Measurements from ENCODE around the gene HIF3A. TPM values are rescaled to one million over a fixed set of nuclear protein-coding genes. Genes with fewer than 3 reads are reported as not detected.
A peak's percentile ranks its signal among the peaks of the same experiment; 100 is the strongest.

Gene HIF3A
- total RNA-seq, 1 experiment from 2014 or later, result not detected

DNA sequence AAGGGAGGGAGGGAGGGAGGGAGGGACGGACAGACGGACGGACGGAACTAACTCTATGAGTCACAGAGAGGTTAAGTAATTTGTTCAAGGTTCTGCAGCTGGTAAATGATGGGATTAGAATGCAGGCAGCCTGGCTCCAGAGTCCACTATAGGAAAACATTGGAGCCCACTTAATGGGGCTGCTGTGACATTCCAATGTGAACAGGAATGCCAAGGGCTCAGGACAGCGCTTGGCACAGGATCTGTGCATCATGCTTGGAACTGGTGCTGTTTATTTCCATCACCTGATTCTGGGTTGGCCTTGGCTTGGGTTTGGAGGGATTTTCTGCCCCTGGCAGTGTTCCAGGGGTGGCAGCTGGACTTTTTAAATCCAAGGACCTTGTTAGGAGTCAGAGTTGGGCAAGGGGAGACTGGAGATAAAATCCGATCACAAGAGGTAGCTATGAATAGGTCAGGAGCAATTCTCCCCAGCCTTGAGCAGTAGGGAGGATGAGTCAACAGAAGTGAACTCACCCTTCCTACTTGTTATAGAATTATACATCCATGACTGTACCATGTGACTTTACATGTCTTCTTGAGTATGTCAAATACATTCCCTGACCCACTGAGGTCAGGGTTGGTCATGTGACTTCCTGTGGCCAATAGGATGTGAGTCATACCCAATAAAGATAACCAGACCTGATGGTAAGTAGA, 7.8 kb upstream of the HIF3A start:
- 0 out of 2 replicates have a peak overlapping the region, but pooled peaks have one; percentile 26 for H2AFZ ChIP-seq
- POLR2A ChIA-PET (ENCODE audit: unreplicated experiment), result no interaction called here
- peaks cover 12% of the 10 kb centered on the region; the same call in 1 of the 2 replicates for H3K4me1 ChIP-seq (replicated peaks; ENCODE audit: insufficient read depth)
- H3K36me3 ChIP-seq (ENCODE audit: low read depth), result no peaks in the 10 kb centered on the region
- peak overlapping the region; percentile 69 for H3K27ac ChIP-seq
- peaks cover 16% of the 10 kb centered on the region for H3F3A ChIP-seq (ENCODE audit: insufficient read depth, low read depth)
- H3K79me2 ChIP-seq (ENCODE audit: low read depth), result no peaks in the 10 kb centered on the region
- H3K4me3 ChIP-seq, result peak overlapping the region; percentile 27; the same call in 1 of the 2 replicates
- no TSS peak for BruUV-seq (replicated peaks)
- H3K9me2 ChIP-seq (ENCODE audit: insufficient read depth), result no peaks in the 10 kb centered on the region
- peaks cover 7% of the 10 kb centered on the region; the same call in 1 of the 2 replicates for H3K9me3 ChIP-seq (ENCODE audit: insufficient read depth, low read depth)
- peaks cover 11% of the 10 kb centered on the region; the same call in 1 of the 2 replicates for H3K27me3 ChIP-seq (ENCODE audit: insufficient read depth, low read depth)
- H4K20me1 ChIP-seq (ENCODE audit: insufficient read depth), result no peaks in the 10 kb centered on the region
- H3K4me2 ChIP-seq, result peak overlapping the region; percentile 72
- TF ChIP-seq EZH2 (IDR thresholded peaks at IDR 0.05; ENCODE audit: low read depth), result no peak
- TF ChIP-seq, protein P1, sequence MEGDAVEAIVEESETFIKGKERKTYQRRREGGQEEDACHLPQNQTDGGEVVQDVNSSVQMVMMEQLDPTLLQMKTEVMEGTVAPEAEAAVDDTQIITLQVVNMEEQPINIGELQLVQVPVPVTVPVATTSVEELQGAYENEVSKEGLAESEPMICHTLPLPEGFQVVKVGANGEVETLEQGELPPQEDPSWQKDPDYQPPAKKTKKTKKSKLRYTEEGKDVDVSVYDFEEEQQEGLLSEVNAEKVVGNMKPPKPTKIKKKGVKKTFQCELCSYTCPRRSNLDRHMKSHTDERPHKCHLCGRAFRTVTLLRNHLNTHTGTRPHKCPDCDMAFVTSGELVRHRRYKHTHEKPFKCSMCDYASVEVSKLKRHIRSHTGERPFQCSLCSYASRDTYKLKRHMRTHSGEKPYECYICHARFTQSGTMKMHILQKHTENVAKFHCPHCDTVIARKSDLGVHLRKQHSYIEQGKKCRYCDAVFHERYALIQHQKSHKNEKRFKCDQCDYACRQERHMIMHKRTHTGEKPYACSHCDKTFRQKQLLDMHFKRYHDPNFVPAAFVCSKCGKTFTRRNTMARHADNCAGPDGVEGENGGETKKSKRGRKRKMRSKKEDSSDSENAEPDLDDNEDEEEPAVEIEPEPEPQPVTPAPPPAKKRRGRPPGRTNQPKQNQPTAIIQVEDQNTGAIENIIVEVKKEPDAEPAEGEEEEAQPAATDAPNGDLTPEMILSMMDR (conservative IDR thresholded peaks at IDR 0.05), result no peak
- DNase-seq, result peak in 1 of 2 experiments; percentile 93
- intact Hi-C loops (cut with micrococcal nuclease; ENCODE audit: unreplicated experiment), result no loop called here
- CTCF ChIA-PET, result interaction anchor here (1.0 kb wide), 1 partner anchor 8 kb away, joined by 6 read pairs; no protein-coding TSS in a partner anchor

DNA sequence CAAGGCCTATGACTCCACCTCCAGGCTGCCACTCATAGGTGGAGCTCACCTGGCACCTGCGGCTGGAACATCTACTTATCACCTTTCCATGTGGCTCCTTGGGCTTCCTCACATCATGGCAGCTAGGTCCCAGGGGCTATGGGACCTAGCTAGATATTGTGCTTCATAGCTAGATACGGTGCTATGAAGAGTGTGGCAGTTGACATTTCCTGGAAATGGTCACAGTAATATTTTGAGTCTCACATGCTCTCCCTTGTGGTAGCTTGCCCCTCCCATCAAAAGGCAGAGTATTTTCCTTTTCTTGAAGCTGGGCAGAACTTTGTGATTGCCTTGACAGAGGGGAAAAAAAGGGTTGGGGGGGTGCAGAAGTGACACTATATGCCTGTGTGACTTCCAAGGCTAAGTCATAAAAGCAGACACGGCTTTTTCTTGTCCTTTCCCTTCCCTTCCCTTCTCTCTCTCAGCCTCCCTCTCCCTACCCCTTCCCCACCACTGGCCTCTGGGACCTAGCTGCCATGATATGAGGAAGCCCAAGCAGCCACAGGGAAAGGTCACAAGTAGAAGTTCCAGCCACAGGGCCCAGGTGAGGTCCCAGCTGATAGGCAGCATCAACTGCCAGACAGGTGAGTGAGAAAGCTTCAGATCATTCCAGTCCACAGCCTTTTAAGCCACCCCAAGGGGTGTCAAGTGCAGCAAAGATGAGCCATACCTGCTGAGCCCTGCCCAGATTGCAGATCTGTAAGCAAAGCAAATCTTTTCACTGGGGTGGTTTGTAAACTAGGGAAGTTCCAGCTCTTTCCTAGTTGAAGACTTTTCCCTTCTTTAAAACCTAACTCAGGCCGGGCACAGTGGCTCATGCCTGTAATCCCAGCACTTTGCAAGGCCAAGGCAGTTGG, 6.9 kb upstream of the HIF3A start:
- Histone ChIP-seq H3K4me2 (peak overlapping the region; percentile 72), H3K27me3 (ENCODE audit: insufficient read depth, low read depth) (peaks cover 17% of the 10 kb centered on the region; the same call in 1 of the 2 replicates), H3K4me3 (no peak overlapping the region), H3K79me2 (ENCODE audit: low read depth) (no peaks in the 10 kb centered on the region), H2AFZ (no peak overlapping the region), H3K9me2 (ENCODE audit: insufficient read depth) (no peaks in the 10 kb centered on the region), H3K4me1 (replicated peaks; ENCODE audit: insufficient read depth) (peaks cover 12% of the 10 kb centered on the region; the same call in 1 of the 2 replicates), H3K9me3 (ENCODE audit: insufficient read depth, low read depth) (peaks cover 7% of the 10 kb centered on the region; the same call in 1 of the 2 replicates), H3F3A (ENCODE audit: insufficient read depth, low read depth) (peaks cover 22% of the 10 kb centered on the region), H3K27ac (0 out of 2 replicates have a peak overlapping the region, but pooled peaks have one; percentile 8), H4K20me1 (ENCODE audit: insufficient read depth) (no peaks in the 10 kb centered on the region), H3K36me3 (ENCODE audit: low read depth) (no peaks in the 10 kb centered on the region)
- BruUV-seq (replicated peaks), result no TSS peak
- no peak for DNase-seq
- POLR2A ChIA-PET (ENCODE audit: unreplicated experiment), result no interaction called here
- CTCF ChIA-PET, result interaction anchor here (0.6 to 1.0 kb wide), 3 partner anchors 9 to 105 kb away, joined by 3 to 6 read pairs (median 6); no protein-coding TSS in a partner anchor
- TF ChIP-seq EZH2 (IDR thresholded peaks at IDR 0.05; ENCODE audit: low read depth), result no peak
- TF ChIP-seq, protein P1 (conservative IDR thresholded peaks at IDR 0.05), result no peak
- intact Hi-C loops (cut with micrococcal nuclease; ENCODE audit: unreplicated experiment), result no loop called here

DNA sequence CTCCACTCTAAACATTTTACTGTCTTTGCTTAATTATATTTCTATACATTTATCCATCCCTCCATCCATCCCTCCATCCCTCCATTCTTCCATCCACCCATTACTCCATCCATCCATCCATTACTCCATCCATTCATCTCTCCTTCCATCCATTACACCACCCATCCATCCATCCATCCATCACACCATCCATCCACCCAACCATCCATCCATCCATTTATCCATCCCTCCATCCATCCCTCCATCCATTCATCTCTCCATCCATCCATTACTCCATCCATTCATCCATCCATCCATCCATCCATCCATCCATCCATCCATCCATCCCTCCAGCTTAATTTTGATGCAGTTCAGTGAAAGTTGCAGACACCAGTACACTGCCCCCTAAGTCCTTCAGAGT, 5.0 kb upstream of the HIF3A start:
- no peak overlapping the region for H3K4me2 ChIP-seq
- H3K9me2 ChIP-seq (ENCODE audit: insufficient read depth), result no peaks in the 10 kb centered on the region
- peaks cover 22% of the 10 kb centered on the region for H3F3A ChIP-seq (ENCODE audit: insufficient read depth, low read depth)
- no peak overlapping the region for H3K4me3 ChIP-seq
- no peaks in the 10 kb centered on the region for H3K36me3 ChIP-seq (ENCODE audit: low read depth)
- H2AFZ ChIP-seq, result no peak overlapping the region
- H3K4me1 ChIP-seq (replicated peaks; ENCODE audit: insufficient read depth), result peaks cover 12% of the 10 kb centered on the region; the same call in 1 of the 2 replicates
- TF ChIP-seq EZH2 (IDR thresholded peaks at IDR 0.05; ENCODE audit: low read depth), result no peak
- TF ChIP-seq, protein P1 (conservative IDR thresholded peaks at IDR 0.05), result no peak
- H3K27me3 ChIP-seq (ENCODE audit: insufficient read depth, low read depth), result peaks cover 17% of the 10 kb centered on the region; the same call in 1 of the 2 replicates
- no peaks in the 10 kb centered on the region for H4K20me1 ChIP-seq (ENCODE audit: insufficient read depth)
- intact Hi-C loops (cut with micrococcal nuclease; ENCODE audit: unreplicated experiment), result no loop called here
- BruUV-seq (replicated peaks), result no TSS peak
- H3K27ac ChIP-seq, result no peak overlapping the region
- DNase-seq, result no peak
- CTCF ChIA-PET, result no interaction called here
- H3K9me3 ChIP-seq (ENCODE audit: insufficient read depth, low read depth), result peaks cover 7% of the 10 kb centered on the region; the same call in 1 of the 2 replicates
- H3K79me2 ChIP-seq (ENCODE audit: low read depth), result no peaks in the 10 kb centered on the region
- POLR2A ChIA-PET (ENCODE audit: unreplicated experiment), result interaction anchor here (0.6 kb wide), 1 partner anchor 502 kb away, joined by 7 read pairs; no protein-coding TSS in a partner anchor

Data from PC-9 (cell line).